GM23338 (cell line): ENCODE data around the gene MYO16. TPM values are rescaled to one million over a fixed set of nuclear protein-coding genes. Genes with fewer than 3 reads are reported as not detected.

Experiments used
- ATAC-seq: fragments of 200-7000 bp; cut with Tn5 transposase; 3 replicates; pipeline ENCODE4 v1.9.1; 2020
- DNase-seq: peaks from one replicate; pipeline ENCODE4 v3.0.0-alpha.2; 2015; ENCODE audit warnings: low spot score
- H2AFZ ChIP-seq: fragments of 200-600 bp; sonication (generic); 2 replicates; pipeline ENCODE4 v1.8.0; 2016; ENCODE audit warnings: antibody characterized with exemption, mild to moderate bottlenecking, moderate library complexity
- H3F3A ChIP-seq: fragments of 200-600 bp; sonication (generic); replicated peaks from 2 replicates; pipeline ENCODE4 v1.8.0; 2017; ENCODE audit warnings: antibody characterized with exemption, mixed run types, low read depth
- H3K27ac ChIP-seq: fragments of 200-600 bp; sonication (generic); 2 replicates; pipeline ENCODE4 v1.6.1; 2016; ENCODE audit warnings: low read depth
- H3K27me3 ChIP-seq: fragments of 200-600 bp; sonication (generic); 2 replicates; pipeline ENCODE4 v1.8.0; 2016; ENCODE audit warnings: mild to moderate bottlenecking, mixed run types, moderate library complexity; ENCODE audit not compliant: insufficient read depth
- H3K36me3 ChIP-seq: fragments of 200-600 bp; sonication (generic); 2 replicates; pipeline ENCODE4 v1.8.0; 2016; ENCODE audit warnings: mild to moderate bottlenecking; ENCODE audit not compliant: insufficient read depth
- H3K4me1 ChIP-seq: fragments of 200-600 bp; sonication (generic); 2 replicates; pipeline ENCODE4 v1.8.0; 2016; ENCODE audit warnings: mild to moderate bottlenecking, moderate library complexity; ENCODE audit not compliant: insufficient read depth
- H3K4me2 ChIP-seq: fragments of 200-600 bp; sonication (generic); 2 replicates; pipeline ENCODE4 v1.7.1; 2017; ENCODE audit warnings: mixed run types
- H3K4me3 ChIP-seq: fragments of 200-600 bp; sonication (generic); 2 replicates; pipeline ENCODE4 v1.6.1; 2016; ENCODE audit warnings: mixed run types
- H3K79me2 ChIP-seq: fragments of 200-600 bp; sonication (generic); replicated peaks from 2 replicates; pipeline ENCODE4 v1.8.0; 2017; ENCODE audit warnings: mild to moderate bottlenecking; ENCODE audit not compliant: insufficient read depth
- H3K9me2 ChIP-seq: fragments of 200-600 bp; sonication (generic); 2 replicates; pipeline ENCODE4 v1.8.0; 2017; ENCODE audit not compliant: insufficient read depth
- H4K20me1 ChIP-seq: fragments of 200-600 bp; sonication (generic); replicated peaks from 2 replicates; pipeline ENCODE4 v1.8.0; 2017; ENCODE audit warnings: mild to moderate bottlenecking; ENCODE audit not compliant: insufficient read depth
- H3K27ac Mint-ChIP-seq: 2 replicates; pipeline ENCODE4 v1.8.0; 2020; ENCODE audit warnings: inconsistent platforms, mild to moderate bottlenecking, moderate library complexity, mixed read lengths
- H3K27me3 Mint-ChIP-seq: 3 replicates; pipeline ENCODE4 v1.8.0; 2022; ENCODE audit warnings: low read depth, mild to moderate bottlenecking, moderate library complexity, mixed read lengths, inconsistent platforms; ENCODE audit not compliant: insufficient read depth, poor library complexity
- H3K36me3 Mint-ChIP-seq: 3 replicates; pipeline ENCODE4 v1.8.0; 2021; ENCODE audit warnings: low read depth, mild to moderate bottlenecking, inconsistent platforms, moderate library complexity, mixed read lengths
- H3K4me1 Mint-ChIP-seq: 3 replicates; pipeline ENCODE4 v1.8.0; 2020; ENCODE audit warnings: mild to moderate bottlenecking, inconsistent platforms, mixed read lengths
- H3K4me3 Mint-ChIP-seq: 3 replicates; pipeline ENCODE4 v1.8.0; 2021; ENCODE audit warnings: moderate library complexity, mild to moderate bottlenecking, inconsistent platforms, mixed read lengths
- H3K9me3 Mint-ChIP-seq: 3 replicates; pipeline ENCODE4 v1.8.0; 2020; ENCODE audit warnings: moderate library complexity, mild to moderate bottlenecking, inconsistent platforms, mixed read lengths
- CREB1 ChIP-seq: fragments of 250-450 bp; sonication (Bioruptor Pico); IDR thresholded peaks from 2 replicates; pipeline ENCODE4 v1.5.0; 2020; ENCODE audit warnings: low read depth, mild to moderate bottlenecking, moderate library complexity
- CTCF ChIP-seq, 2 experiments: fragments of 200-600 bp in 1 of 2; sonication (generic) in 1 of 2; conservative IDR thresholded peaks; 2 replicates each; pipeline versions ENCODE4 v1.5.1 to v1.6.1; 2016 to 2017; ENCODE audit warnings: antibody characterized with exemption in 2 of 2, low read depth in 2 of 2, mild to moderate bottlenecking in 2 of 2, moderate library complexity in 1 of 2
- ETS1 ChIP-seq: IDR thresholded peaks from 2 replicates; pipeline ENCODE4 v1.6.1; 2016; ENCODE audit warnings: antibody characterized with exemption
- EZH2 ChIP-seq: fragments of 200-600 bp; sonication (generic); IDR thresholded peaks from one replicate; pipeline ENCODE4 v1.8.0; 2017; ENCODE audit warnings: antibody characterized with exemption, mild to moderate bottlenecking, low read depth; ENCODE audit not compliant: unreplicated experiment
- EZH2phosphoT487 ChIP-seq: fragments of 200-600 bp; sonication (generic); IDR thresholded peaks from one replicate; pipeline ENCODE4 v1.8.1; 2018; ENCODE audit warnings: antibody characterized with exemption; ENCODE audit not compliant: unreplicated experiment
- JUNB ChIP-seq: IDR thresholded peaks from one replicate; pipeline ENCODE4 v1.6.1; 2016; ENCODE audit warnings: antibody characterized with exemption; ENCODE audit not compliant: unreplicated experiment
- NANOG ChIP-seq: IDR thresholded peaks from 2 replicates; pipeline ENCODE4 v1.6.1; 2016; ENCODE audit warnings: antibody characterized with exemption, borderline replicate concordance
- POLR2AphosphoS5 ChIP-seq: IDR thresholded peaks from 2 replicates; pipeline ENCODE4 v1.6.1; 2016; ENCODE audit warnings: antibody characterized with exemption, low read depth
- REST ChIP-seq: IDR thresholded peaks from one replicate; pipeline ENCODE4 v1.6.1; 2018; ENCODE audit warnings: antibody characterized with exemption; ENCODE audit not compliant: unreplicated experiment
- STAT1 ChIP-seq: IDR thresholded peaks from one replicate; pipeline ENCODE4 v1.6.1; 2016; ENCODE audit warnings: antibody characterized with exemption; ENCODE audit not compliant: unreplicated experiment
- ZNF114 ChIP-seq: fragments of 250-450 bp; sonication (Bioruptor Pico); IDR thresholded peaks from 2 replicates; pipeline ENCODE4 v1.5.0; 2020; ENCODE audit warnings: mild to moderate bottlenecking, moderate library complexity
- ZNF331 ChIP-seq: fragments of 250-450 bp; sonication (Bioruptor Pico); IDR thresholded peaks from 2 replicates; pipeline ENCODE4 v1.5.0; 2020; ENCODE audit warnings: low read depth, mild to moderate bottlenecking, moderate library complexity
- ZNF462 ChIP-seq: fragments of 250-450 bp; sonication (Bioruptor Pico); IDR thresholded peaks from 2 replicates; pipeline ENCODE4 v1.5.0; 2020; ENCODE audit warnings: mild to moderate bottlenecking, moderate library complexity
- polyA plus RNA-seq: library from polyadenylated mRNA; unstranded; fragments of >200 nt; fragmentation: Nextera tagmentation; extraction: Ambion mirVana; gene quantifications from 2 replicates; pipeline ENCODE4 v1.2.1, GENCODE V29; 2016
- total RNA-seq: library from RNA; depleted of rRNA; stranded (reverse); fragments of >200 nt; shearing (Covaris generic); gene quantifications from 2 replicates; pipeline ENCODE4 v1.2.3, GENCODE V29; 2014

MYO16 gene
- total and polyA plus RNA-seq, 2 experiments from 2014 or later = 0.10 to 0.13 TPM

- Mint-ChIP-seq H3K36me3 (no peaks in the 10 kb centered on the region), H3K4me3 (no peak overlapping the region), H3K9me3 (no peaks in the 10 kb centered on the region), H3K27ac (no peak overlapping the region), H3K27me3 (no peaks in the 10 kb centered on the region), H3K4me1 (no peaks in the 10 kb centered on the region)
- Histone ChIP-seq H3K27me3 (no peaks in the 10 kb centered on the region), H2AFZ (no peak overlapping the region), H3K9me2 (no peaks in the 10 kb centered on the region), H3K4me2 (no peak overlapping the region), H3K4me3 (no peak overlapping the region), H4K20me1 (no peaks in the 10 kb centered on the region), H3F3A (no peaks in the 10 kb centered on the region), H3K36me3 (no peaks in the 10 kb centered on the region), H3K27ac (no peak overlapping the region), H3K4me1 (no peaks in the 10 kb centered on the region), H3K79me2 (no peaks in the 10 kb centered on the region)
- DNase-seq = no peak
- TF ChIP-seq REST = no peak
- no peak for TF ChIP-seq ZNF462 (CRISPR knock-in tag)
- no peak for TF ChIP-seq NANOG
- TF ChIP-seq CREB1 (CRISPR knock-in tag) = no peak
- TF ChIP-seq POLR2AphosphoS5 = no peak
- no peak for TF ChIP-seq ZNF114 (CRISPR knock-in tag)
- no peak for TF ChIP-seq JUNB
- no peak for TF ChIP-seq STAT1
- TF ChIP-seq ETS1 = no peak
- no peak for TF ChIP-seq ZNF331
- no peak for TF ChIP-seq CTCF (conservative IDR thresholded peaks at IDR 0.05; ENCODE audit: low read depth in 2 of 2)
- no peak for TF ChIP-seq EZH2phosphoT487
- no peak for TF ChIP-seq EZH2
- ATAC-seq = no peak
Observed at GRCh38 chr13:108947551-108948030, 318.2 kb downstream of the MYO16 start.
